NCI-H146 treated with DMSO at 0.1 percent for 48 hours (cell line): ENCODE results near the gene DHCR7.

Experiments
- DNase-seq: peaks from one replicate; lab custom pipeline; 2025; ENCODE audit not compliant: unreplicated experiment; lab: John Stamatoyannopoulos, UW

Gene DHCR7

DNA sequence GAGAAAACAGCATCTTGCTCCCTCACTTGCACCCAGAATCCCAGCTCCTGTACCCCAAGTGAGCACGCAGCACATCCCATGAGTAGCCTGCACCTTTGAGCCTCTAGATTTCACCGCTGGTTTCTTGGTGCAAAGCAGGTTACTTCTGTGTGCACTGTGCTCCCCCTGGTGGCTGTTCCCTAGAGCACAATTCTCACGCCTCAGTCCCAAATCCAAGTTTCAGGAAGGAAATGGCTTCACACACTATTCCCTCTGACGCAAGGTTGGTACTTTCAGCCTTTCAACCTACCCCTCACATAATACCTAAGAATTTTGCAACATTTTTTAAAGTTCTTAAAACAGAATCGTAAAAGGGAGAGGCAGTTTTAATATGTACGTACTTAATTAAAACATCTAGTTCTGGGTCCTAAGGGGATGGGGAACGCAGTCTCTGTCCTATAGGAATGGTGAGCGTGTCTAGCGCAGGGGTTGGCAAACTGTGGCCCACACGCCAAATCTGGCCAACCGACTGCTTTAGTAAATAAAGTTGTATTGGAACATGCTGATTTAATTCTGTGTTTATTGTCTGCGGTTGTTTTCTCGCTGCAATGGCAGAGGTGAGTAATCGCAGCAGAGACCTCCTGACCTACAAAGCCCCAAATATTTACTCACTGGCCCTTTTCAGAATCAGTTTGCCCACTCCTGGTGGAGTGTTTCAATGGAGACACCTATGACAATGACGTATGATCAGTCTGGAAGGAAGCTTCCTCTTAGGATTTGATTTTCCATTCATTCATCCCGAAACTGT is 27.5 kb downstream of the DHCR7 start:
- DNase-seq = peak; percentile 52

- DNase-seq = no peak
These were observed 29.6 kb downstream of the DHCR7 start for GRCh38 chr11:71418643-71419042.

GRCh38 chr11:71414645-71415044 is 33.5 kb downstream of the DHCR7 start:
- no peak for DNase-seq

DNA sequence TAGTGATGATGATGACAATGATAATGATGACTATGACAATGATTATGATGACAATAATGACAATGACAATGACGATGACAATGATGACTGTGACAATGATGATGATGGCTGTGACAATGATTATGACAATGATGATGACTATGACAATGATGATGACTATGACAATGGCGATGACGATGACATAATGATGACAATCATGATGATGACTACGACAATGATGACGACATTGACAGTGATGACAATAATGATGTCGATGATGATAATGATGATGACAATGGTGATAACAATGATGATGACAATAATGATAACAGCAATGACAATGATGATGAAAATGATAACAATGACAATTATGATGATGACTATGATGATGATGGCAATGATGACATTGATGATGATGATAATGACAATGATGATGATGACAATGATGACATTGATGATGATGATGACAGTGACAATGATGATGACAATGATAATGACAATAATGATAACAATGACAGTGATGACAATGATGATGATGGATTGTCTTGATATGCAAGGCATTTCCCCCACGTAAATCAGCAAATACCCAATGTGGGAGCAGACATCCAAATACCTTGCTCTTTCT is 37.7 kb downstream of the DHCR7 start:
- DNase-seq = no peak

GRCh38 chr11:71408826-71409225 is 39.4 kb downstream of the DHCR7 start:
- DNase-seq = no peak

GRCh38 chr11:71407356-71407755 is 40.8 kb downstream of the DHCR7 start:
- DNase-seq = no peak

DNA sequence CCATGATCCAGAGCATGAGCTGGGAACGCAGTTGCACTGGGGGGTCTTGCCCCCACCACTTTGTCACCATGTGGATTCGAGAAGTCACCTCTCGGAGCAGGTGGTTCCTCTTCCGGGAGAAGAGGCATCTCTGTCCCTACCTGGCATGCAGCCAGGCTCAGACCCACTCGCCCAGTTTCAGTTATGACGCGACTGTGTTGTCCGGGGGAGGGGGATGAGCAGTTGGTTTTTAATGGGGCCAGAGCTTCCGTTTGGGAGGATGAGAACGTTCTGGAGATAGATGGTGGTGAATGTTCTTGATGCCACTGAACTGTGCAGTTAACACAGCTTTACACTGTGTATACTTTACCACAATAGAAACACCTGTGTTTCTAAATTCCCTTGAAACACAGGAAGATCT is 41.5 kb downstream of the DHCR7 start:
- no peak for DNase-seq

GRCh38 chr11:71404209-71404608 is 44.0 kb downstream of the DHCR7 start:
- no peak for DNase-seq

DNA sequence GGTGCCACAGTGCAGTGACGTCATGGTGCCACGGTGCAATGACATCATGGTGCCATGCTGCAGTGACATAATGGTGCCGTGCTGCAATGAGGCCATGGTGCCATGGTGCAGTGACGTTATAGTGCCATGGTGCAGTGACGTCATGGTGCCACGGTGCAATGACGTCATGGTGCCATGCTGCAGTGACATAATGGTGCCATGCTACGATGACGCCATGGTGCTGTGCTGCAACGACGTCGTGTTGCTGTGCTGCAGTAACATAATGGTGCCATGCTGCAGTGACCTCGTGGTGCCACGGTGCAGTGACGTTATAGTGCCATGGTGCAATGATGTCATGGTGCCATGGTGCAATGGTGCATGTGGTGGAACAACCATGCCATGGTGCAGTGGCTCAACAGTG is 45.3 kb downstream of the DHCR7 start:
- no peak for DNase-seq

DNA sequence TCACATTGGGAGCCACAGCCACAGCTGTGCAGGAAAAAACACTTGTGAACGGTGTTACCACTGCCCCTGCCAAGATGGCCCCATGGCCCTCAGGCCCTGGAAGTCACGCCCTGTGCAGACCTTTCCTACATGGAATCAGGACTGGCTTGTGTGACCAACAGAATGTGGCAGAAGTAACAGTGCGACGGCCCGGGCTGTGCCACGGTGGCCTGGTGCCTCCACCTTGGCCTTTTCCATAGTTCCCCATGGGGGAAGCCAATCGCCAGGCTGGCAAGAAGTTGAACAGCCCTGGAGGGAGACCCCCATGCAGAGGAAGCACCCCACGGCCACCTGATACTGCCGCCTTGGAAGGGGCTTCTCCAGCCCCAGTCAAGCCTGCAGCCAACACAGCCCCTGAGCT is 48.0 kb downstream of the DHCR7 start:
- DNase-seq = no peak

DNA sequence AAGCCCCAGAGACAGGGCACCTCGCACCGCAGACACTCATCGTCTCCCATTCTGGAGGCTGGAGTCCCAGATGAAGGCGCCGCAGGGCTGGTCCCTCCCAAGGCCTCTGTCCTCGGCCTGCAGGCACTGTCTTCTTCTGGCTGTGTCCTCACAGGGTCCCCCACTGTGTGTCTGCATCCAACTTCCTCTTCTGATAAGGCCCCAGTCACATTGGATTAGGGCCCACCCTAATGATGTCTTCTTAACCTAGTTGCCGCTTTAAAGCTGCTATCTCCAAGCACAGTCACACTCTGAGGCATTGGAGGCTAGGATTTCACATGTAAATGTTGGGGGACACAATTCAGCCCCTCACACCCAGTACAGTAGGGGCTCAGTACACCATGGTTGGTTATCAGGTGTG is 48.9 kb downstream of the DHCR7 start:
- no peak for DNase-seq

DNA sequence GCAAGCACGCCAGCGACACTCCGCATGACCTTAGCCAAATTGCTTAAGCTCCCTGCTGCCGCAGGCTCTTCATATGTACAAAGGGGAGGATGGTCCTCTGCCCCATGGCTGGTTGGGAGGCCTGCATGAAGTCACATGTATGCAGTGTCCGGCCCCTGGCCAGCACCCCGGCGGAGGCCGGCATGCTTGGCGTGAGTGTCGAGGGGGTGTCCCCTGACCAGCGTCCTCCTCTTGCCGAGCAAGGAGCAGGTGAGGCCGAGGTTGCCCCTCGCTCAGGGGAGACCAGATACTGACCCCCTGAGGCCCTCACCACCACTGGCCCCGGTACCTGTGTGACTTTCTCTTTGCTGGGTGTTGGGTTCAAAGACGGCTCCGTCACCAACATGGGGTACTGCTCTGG is 50.2 kb downstream of the DHCR7 start:
- DNase-seq = no peak

- DNase-seq = peak; percentile 77
These were observed 50.8 kb downstream of the DHCR7 start for GRCh38 chr11:71397331-71397860.

- peak; percentile 90 for DNase-seq
These were observed 51.6 kb downstream of the DHCR7 start for GRCh38 chr11:71396548-71397123.

DNA sequence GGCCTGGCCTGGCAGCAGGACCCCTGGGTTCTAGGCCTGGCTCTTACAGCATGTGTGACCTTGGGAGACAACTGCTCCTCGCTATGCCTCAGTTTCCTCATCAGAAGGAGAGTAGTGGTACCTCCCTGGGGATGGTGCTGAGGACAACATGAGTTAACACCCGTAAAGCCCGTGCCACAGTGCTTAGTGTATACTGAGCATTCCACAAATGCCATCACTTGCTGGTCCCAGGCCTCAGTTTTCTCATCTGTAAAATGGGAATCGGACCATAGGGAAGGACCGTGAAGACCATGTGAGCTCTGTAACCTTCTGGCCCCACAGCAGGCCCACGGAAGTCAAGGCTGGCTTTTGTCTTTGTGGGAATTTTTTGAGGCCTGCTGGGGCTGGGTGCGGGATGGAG is 52.4 kb downstream of the DHCR7 start:
- no peak for DNase-seq

GRCh38 chr11:71395263-71395560 is 53.0 kb downstream of the DHCR7 start:
- DNase-seq = no peak

GRCh38 chr11:71393283-71393682 is 54.9 kb downstream of the DHCR7 start:
- DNase-seq = no peak

DNA sequence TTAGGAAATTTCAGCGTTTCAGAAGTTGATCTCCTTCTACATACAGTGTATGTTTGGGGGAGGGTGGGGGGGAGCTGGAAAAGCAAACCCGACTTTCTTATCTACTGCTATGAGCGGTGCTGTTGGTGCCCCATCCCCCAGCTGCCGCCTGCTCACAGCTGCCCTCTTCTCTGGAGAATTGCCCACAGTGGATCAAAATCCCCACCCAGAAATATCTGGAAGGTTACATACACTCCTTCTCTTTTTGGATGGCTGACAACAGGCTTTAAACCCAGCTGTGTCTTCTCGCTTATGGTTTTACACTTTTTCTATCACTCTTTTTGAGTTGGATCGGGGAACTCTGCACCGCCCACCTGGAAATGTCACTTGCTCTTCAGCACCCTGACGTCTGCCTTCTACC is 56.4 kb downstream of the DHCR7 start:
- no peak for DNase-seq

DNA sequence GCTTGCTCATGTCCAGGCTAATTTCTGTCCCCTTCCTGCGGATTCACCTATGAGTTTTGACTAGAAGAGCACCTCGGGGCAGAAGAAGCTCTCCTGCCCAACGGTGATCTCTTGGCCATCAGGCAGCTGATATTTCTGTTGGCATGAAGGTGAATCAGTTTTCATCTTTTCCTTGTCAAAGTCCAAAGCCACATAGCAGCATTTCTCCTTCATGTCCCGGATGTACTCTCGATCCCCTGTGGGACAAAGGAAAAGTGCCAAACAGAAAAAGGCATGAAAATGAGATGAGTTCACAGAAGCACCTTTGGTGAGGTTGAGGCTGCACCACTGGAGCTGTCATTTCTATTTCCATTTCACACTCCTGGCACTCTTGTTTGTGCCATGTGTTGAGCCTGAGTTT is 56.8 kb downstream of the DHCR7 start:
- DNase-seq = no peak

- no peak for DNase-seq
These were observed 59.5 kb downstream of the DHCR7 start for GRCh38 chr11:71388637-71389235.

GRCh38 chr11:71387784-71388636 is 60.2 kb downstream of the DHCR7 start:
- DNase-seq = no peak
